Measurements from ENCODE around the gene LRRIQ4. TPM values are rescaled to one million over a fixed set of nuclear protein-coding genes. Genes with fewer than 3 reads are reported as not detected.
A peak's percentile ranks its signal among the peaks of the same experiment; 100 is the strongest.

The LRRIQ4 gene
- total RNA-seq, 6 experiments from 2014 or later, result not detected

DNA sequence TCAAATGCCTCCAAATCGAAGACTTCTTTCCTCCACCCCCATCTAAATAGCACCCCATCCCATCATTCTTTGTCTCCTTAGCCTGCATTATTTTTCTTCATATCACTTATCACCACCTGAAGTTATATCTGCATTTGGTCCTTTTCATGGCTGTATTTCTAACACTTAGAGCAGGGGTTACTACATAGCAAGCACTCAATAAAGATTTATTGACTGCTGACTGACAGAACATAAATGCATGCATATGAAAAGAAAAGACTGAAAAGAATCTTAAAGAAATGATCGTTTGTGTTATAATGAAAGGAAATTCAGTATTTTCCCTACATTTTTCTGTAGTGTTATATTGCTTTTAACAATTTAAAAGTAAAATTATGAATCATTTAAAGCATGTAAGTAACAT, 55.7 kb downstream of the LRRIQ4 start:
- TF ChIP-seq, protein P1, sequence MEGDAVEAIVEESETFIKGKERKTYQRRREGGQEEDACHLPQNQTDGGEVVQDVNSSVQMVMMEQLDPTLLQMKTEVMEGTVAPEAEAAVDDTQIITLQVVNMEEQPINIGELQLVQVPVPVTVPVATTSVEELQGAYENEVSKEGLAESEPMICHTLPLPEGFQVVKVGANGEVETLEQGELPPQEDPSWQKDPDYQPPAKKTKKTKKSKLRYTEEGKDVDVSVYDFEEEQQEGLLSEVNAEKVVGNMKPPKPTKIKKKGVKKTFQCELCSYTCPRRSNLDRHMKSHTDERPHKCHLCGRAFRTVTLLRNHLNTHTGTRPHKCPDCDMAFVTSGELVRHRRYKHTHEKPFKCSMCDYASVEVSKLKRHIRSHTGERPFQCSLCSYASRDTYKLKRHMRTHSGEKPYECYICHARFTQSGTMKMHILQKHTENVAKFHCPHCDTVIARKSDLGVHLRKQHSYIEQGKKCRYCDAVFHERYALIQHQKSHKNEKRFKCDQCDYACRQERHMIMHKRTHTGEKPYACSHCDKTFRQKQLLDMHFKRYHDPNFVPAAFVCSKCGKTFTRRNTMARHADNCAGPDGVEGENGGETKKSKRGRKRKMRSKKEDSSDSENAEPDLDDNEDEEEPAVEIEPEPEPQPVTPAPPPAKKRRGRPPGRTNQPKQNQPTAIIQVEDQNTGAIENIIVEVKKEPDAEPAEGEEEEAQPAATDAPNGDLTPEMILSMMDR (IDR thresholded peaks at IDR 0.05), result no peak
- no peak for TF ChIP-seq POLR2A (IDR thresholded peaks at IDR 0.05)
- Histone ChIP-seq H3K27ac (no peak overlapping the region), H3K4me3 (no peak overlapping the region), H3K9me3 (no peaks in the 10 kb centered on the region), H3K4me1 (peaks cover 0 to 6% (median 3%) of the 10 kb centered on the region in 4 donors), H3K27me3 (no peaks in the 10 kb centered on the region), H3K36me3 (no peaks in the 10 kb centered on the region)
- intact Hi-C loops (cut with DNase I), result no loop called here
- DNase-seq, result no peak
- ATAC-seq, result no peak
- 78% methylated on average over 2 of the region's 2 CpGs for WGBS (ENCODE audit: insufficient coverage, low coverage, low lambda C conversion rate, missing lambda C conversion rate)

DNA sequence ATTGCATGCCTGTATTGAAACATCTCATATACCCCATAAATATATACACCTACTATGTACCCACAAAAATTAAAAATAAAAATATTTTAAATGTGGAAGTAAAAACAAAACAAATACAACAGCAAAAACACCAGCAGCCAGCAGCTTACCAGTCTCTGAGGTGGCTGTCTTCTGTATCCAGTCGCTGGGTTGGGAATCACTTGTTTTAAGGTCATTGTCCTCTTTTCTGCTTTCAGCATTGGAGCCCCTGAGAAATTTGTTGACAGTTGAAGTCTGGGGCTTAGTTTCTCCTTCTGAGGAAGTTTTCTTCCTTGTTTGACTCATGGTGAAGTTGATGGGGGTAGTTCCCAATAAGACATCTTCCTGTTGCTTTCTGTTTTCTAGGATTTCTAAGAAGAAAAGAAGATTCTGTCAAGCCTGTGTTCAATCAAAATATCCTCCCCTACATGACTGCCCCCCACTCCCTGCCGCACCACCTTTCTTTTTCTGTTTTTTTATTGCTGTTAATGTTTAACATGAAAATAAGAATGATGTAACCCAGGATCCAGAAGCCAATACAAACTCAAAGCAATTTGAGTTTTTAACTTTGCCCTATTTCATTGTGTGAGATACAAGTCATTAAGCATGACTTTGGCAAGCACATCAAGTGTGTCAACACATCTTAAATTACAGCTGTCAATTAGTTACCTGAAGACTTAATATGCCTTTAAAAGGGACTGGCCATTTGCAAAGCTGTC, 57.0 kb downstream of the LRRIQ4 start, which contains the start of gene LRRC31:
Gene LRRC31, minus strand, starts transcription at position 452 of the 737 bp plus-strand sequence. Its CDS starts 128 bp downstream, at position 324.
- no peaks in the 10 kb centered on the region for H3K9me3 ChIP-seq
- DNase-seq, result no peak
- intact Hi-C loops (cut with DNase I), result no loop called here
- TF ChIP-seq, protein P1 (IDR thresholded peaks at IDR 0.05), result no peak
- no peak for TF ChIP-seq POLR2A (IDR thresholded peaks at IDR 0.05)
- 28% methylated on average over 2 of the region's 2 CpGs for WGBS (ENCODE audit: insufficient coverage, low coverage, low lambda C conversion rate, missing lambda C conversion rate)
- ATAC-seq, result peak; percentile 81 to 91 (median 88)
- H3K4me3 ChIP-seq, result peak within 1 kb of the TSS in 2 of 3 donors; percentile 18 to 34
- no peaks in the 10 kb centered on the region for H3K27me3 ChIP-seq
- H3K36me3 ChIP-seq, result no peaks in the 10 kb centered on the region
- peaks cover 0 to 6% (median 3%) of the 10 kb centered on the region in 4 donors for H3K4me1 ChIP-seq
- H3K27ac ChIP-seq, result peak within 1 kb of the TSS in 2 of 3 donors; percentile 18 to 65

DNA sequence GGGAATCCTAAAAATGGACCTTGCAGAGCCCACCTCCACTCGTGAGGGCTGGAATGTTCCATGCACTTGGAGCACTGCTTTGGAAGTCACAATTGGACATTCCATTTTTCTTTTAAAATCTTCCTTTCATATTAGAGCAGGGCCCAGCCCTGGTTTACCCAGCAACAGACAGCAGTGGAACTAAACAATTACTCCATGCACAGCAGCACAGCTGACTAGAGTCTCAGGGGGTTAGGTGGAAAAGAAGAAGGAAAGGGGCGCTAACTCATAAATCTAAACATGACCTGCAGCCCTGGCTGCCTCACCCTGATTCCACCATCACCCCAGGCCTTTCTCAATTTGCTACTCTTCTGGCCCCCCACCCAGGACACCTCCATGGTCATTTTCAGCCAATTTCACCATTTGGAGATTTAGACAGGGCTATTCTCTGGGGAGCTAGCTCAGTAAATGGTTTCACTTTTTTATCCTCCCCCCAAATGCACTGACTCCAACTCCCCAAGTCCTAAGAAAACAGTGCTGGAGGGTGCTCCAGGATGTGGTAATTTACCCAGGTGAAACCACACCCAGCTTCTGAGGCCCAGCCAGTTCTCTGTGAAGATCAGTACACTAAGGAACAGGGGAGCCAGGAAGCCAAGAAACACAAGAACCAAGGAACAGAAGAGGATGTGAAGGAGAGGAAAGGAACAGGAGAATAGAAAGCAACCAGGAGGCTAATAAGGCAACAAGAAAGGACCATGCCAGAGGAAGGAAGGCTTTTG, 58.6 kb downstream of the LRRIQ4 start:
- Histone ChIP-seq H3K27ac (no peak overlapping the region), H3K4me3 (no peak overlapping the region), H3K27me3 (no peaks in the 10 kb centered on the region), H3K36me3 (no peaks in the 10 kb centered on the region), H3K9me3 (no peaks in the 10 kb centered on the region), H3K4me1 (peaks cover 0 to 6% (median 3%) of the 10 kb centered on the region in 4 donors)
- ATAC-seq, result no peak
- WGBS (ENCODE audit: insufficient coverage, low coverage, low lambda C conversion rate, missing lambda C conversion rate), result 94% methylated on average over 2 of the region's 2 CpGs
- no peak for DNase-seq
- intact Hi-C loops (cut with DNase I), result no loop called here
- TF ChIP-seq, protein P1 (IDR thresholded peaks at IDR 0.05), result no peak
- no peak for TF ChIP-seq POLR2A (IDR thresholded peaks at IDR 0.05)

DNA sequence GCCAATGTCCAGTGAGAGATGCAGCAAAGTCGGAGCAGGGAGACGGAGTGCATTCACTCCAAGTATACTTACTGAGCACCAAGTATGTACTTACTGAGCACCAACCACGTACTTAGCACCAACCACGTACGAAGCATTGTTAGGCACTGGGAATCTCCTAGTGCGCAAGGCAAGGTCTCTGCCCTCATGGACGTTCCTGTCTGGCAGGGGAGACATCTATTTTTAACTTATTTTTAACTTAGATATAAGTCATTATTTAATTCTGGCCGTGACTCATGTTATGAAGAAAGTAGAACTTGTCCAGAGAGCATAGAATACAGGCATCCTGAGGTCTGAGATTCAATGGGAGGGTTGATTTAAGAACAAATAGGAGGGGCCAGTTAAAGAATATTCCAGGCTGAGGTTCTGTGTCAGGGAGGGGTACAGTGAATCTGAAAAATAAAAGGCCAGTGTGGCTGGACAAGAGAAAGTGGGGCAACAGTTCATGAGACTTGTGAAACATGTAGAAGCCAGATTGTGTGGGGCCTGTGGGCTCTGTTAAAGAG, 66.4 kb downstream of the LRRIQ4 start:
- Histone ChIP-seq H3K27ac (no peak overlapping the region), H3K9me3 (no peaks in the 10 kb centered on the region), H3K4me1 (peaks cover 0 to 7% (median 0%) of the 10 kb centered on the region in 4 donors), H3K27me3 (no peaks in the 10 kb centered on the region), H3K36me3 (no peaks in the 10 kb centered on the region), H3K4me3 (no peak overlapping the region)
- DNase-seq (no peak), ATAC-seq (no peak)
- intact Hi-C loops (cut with DNase I), result no loop called here
- TF ChIP-seq POLR2A (IDR thresholded peaks at IDR 0.05), result no peak
- TF ChIP-seq, protein P1 (IDR thresholded peaks at IDR 0.05), result no peak
- 54% methylated on average over 4 of the region's 8 CpGs for WGBS (ENCODE audit: insufficient coverage, low coverage, low lambda C conversion rate, missing lambda C conversion rate)
